Daoy (cell line): ENCODE data around the gene SLC35B4. TPM values are rescaled to one million over a fixed set of nuclear protein-coding genes. Genes with fewer than 3 reads are reported as not detected.
"Not testable (repeated sequence)": the region's sequence is repeated elsewhere in the genome, so short reads cannot be mapped to it uniquely, and the experiment has no call there.

Experiments used
- DNase-seq: peaks from one replicate; pipeline ENCODE4 v3.0.0-alpha.2; 2015; ENCODE audit warnings: low read depth
- total RNA-seq: library from RNA; depleted of rRNA; stranded (reverse); fragments of >200 nt; shearing (Covaris generic); gene quantifications from 2 replicates; pipeline ENCODE4 v1.2.3, GENCODE V29; 2014

SLC35B4 gene
- total RNA-seq, 1 experiment from 2014 or later, result 22.9 TPM

DNA sequence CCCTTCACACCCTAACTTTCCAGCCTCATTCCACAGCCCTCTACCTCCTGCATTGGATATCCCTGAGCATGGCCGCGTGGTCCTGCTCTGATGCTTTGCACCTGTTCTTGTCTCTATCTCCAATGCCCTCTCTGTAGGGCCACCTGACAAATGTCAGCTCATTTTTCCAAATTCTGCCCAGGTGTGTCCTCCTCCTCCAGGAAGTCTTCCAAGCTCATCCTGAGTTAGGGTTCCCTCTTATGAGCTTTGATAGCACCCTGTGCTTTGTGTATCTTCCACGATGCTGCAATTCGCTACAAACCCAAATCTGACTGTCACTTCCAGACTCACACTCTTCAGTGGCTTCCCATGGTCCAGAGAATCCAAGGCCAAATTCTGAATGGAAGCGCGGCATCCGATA is 14.7 kb upstream of the SLC35B4 start:
- DNase-seq, result no peak

DNA sequence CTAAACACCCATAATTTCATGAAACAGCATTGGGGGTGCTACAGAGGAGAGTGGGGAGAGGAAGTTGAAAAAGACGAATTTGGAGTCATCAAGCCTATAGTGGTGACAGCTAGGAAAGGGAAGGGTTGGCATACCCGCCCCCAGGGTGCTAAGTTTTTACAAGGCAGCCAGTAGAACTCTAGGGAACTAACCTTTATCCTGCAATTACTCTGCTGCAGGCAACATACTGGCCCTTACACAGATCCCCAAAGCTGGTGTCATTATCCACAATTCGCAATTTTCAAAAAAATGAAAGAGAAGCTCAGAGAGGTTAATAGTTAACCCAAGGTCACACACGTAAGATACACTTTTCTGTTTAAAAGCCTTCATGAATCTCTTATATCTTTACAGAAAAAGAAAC is 14.2 kb upstream of the SLC35B4 start:
- DNase-seq, result no peak

DNA sequence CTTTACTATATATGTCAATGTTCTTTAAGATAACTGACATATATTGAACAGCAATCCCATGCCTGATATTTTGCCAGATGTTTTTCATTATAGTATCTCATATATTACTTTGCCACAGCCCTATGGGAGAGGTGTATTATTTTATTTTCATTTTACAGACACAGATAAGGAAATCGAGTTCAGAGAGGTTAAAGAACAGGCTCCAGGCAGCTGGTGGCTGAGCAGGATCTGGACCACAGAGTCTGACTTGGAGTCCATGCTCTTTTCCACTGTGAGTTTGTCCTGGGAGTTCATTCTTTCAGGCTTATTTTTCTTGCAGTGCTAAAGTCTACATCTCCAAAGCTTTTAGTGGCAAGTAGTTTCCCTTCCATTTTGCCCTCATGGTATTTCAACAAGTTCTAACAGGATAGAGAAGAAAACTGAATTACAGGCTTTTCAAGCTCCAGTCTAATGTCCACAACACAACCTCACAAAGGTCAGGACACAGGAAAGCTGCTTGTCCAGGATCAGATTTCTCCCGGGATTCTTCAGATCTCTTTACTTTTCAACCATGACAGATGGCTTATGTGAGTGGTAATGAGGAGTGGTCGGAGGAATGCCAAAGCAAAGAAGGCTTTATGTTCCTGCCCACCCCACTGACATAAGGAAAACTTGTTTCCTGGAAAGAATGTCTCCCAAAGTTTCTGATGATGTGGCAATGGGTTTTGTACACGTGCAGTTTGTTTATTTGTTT is 13.1 kb upstream of the SLC35B4 start:
- no peak for DNase-seq

DNA sequence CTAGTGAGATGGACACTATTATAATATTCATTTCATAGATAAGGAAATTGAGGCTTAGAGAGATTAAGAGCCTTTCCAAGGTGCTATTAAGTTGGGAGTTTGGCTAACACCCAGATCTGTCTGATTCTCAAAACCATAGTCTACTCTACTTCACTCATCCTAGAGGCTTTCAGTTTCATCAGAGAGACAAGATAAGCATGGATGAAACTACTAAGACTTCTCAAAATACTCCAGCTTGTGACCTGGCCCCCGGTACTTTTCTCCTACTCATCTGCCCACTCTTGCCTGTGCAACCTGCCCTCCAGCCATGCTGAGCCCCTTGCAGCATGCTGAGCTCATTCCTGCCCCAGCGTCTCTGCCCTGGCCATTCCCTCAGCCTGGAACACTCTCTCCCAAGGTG is 12.2 kb upstream of the SLC35B4 start:
- no peak for DNase-seq

DNA sequence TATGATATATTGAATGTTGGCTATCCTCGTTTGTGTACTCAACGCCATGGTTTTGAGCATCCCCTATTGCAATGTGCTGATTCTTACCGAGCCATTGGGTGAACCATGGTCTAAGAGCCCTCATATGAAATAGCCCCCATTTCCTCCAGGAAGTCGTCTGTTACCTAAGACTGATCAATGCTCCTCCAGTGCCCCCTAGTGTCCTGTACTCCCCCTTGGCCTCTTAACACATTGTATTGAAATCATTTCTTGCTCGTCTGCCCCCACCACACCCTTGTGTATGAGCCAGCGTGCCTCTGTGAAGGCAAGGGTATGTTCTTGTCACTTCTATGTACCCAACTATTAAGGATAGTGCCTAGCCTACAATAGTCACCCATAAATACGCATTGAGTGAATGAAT is 11.2 kb upstream of the SLC35B4 start:
- DNase-seq, result peak; percentile 80

DNA sequence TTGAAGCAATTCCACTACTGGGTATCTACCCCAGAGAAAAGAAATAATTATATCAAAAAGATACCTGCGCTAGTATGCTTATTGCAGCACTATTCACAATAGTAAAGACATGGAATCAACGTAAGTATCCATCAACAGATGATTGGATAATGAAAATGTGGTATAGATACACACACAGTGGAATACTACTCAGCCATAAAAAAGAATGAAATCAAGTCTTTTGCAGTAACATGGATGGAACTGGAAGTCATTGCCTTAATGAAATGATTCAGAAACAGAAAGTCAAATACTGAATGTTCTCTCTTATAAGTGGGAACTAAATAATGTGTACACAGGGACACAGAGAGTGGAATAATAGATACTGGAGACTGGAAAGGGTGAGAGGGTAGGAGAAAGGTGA is 7.4 kb upstream of the SLC35B4 start:
- DNase-seq, result no peak

DNA sequence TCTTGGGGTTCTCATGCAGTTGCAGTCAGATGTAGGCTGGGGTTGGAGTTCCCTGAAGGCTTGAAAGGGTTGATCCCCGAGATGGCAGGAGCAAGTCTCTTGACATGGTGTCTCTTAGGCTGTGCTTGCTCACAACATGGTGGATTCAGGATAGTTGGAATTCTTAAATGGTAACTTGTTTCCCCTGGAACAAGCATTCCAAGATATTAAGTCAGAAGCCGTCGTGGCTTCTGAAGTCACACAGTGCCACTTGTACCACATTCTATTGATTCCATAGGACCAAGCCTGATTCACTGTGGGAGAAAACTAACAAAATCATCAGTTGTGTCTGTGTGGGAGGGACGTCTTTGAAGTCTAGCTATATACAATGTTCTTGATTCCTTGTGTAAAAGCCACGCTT is 3.5 kb upstream of the SLC35B4 start:
- no peak for DNase-seq

DNA sequence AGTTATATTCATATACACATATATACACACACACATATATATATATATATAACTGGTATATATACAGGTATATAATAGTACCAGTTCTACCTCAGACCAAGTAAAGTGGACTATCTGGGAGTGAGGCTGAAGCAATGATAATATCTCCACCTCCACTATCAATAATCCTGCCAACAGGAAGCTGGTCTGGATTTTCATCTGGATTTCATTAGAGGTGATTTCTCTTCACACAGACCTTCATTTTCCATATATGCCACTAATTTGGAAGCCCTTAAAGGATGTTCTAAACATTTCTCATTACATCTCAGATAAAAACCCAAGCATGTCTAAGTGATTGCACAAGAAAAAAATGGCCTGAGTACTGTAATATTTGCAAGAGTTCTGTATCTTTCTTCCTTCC is 1.7 kb upstream of the SLC35B4 start:
- no peak for DNase-seq

DNA sequence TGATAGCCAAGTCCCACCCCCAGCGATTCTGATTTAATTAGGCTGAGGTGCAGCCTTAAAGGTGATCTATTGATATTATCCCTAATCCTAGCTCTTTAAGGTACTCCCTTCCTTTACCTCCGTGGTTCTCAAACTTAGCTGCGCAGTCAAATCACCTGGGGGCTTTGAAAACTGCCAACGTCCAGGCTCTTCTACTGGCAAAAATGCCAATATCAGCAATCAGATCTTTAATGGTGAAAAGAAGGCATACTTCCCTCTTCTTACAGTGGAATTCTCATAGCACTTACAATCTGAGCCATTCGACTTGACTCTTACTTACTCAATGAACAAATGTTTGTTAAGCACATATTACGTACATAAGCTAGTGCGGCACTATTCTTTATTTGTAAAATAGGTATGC is 704 bp upstream of the SLC35B4 start:
- DNase-seq, result no peak

DNA sequence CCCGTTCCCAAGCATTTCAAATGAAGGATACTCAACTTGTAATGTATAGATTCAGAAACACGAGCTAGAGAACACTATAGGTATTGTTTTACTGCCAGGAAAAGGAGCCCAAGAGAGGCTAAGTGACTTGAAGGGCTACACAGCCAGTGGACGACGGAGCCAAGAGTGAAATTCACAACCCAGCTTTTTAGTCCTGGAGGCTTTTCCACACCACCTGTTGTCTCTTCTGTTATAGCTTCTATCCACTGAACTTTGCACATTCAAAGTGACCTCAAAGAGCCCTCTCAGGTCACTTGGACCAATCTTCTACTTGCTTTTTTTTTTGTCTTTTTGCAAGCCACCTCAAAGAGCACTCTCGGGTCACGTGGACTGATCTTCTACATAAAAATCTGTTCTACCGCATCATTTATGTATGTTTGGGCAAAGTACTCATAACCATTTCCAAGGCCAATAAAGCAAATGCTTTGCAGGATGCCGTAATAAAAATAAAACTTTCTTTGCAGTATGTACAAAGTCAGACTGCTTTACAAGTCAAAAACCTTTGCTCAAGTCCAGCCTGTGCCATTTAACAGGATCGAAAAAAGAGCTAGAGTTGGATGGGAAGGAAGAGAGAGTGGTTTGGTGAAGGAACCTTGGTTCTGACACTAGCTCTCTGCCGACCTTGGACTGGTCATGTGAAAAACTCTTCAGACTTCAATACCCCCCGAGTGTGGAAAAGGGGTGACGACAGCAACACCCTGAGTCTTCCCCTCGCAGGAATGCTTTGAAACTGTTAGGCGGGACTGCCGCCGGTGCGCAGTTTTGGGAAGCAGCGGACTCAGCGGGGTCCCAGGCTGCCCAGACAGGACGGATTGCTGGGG is 821 bp downstream of the SLC35B4 start:
- DNase-seq, result no peak

DNA sequence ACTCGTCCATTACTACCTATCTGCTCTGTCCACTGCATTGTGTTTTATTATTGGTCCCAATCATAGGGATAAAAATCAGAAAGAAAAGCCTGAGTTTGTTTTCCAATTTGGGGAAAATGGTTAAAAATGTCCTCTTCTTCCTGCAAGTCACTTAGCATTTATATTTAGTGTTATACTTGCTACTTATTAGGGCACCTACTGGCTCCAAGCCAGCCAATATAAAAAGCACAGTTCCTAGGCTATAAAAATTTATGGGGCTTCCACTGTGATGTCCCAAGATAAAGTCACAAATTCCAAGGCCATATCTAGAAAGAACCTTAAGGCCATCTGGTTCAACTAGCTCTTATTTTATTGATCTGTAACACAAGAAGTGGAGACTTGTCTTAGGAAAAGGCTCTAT is 3.2 kb downstream of the SLC35B4 start:
- DNase-seq, result no peak

DNA sequence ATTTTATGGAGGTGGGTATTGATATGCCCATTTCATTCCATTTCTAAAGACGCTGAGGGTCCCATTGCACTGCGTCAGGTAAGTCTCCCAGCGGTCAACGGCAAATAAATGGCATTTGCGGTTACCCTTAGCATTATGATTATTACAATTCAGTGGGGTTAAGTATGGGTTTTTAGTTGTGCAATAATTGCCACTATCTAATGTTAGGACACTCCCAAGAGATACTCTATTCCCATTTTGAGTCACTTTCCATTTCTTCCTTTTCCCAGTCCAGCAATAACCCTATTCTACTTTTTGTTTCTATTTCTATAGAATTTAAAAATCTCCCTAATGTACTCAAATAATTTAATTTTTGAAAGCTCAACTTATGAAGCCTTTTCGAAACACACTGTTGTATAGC is 4.0 kb downstream of the SLC35B4 start:
- DNase-seq, result no peak

DNA sequence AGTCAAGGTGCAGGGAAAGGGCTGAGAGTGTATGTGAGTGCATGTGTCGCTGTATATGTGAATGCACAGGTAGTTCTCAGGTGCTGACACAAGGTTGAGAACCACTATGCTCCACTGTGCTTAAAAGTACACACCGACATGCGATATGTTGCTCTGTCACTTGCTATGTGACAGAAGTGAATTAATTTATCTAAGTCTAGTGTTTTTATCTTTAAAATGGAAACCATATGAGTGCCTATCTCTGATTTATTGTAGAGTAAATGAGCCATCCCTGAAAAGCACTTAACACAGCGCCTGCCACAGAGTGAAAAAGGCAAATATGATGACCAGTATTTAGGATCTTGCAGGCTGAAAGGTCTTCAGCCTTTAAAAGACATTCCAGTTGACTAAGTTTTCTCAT is 4.9 kb downstream of the SLC35B4 start:
- DNase-seq, result no peak

DNA sequence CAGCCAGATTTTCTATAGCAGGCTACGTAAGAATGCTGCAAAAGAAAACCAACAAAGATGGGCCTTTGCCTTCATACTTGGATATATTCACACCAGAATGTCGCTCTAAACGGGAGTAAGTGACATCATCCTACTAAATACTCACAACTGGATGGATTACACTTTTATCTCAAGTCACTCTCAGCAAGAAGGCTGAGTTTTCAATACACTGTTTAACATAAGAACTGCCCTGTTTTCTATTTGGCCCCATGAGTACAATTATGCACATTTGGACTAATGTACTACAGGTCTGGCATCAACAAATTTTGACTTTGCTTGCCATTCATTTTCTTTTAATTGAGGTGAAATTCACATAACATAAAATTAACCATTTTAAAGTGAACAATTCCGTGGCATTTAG is 8.2 kb downstream of the SLC35B4 start:
- no peak for DNase-seq

DNA sequence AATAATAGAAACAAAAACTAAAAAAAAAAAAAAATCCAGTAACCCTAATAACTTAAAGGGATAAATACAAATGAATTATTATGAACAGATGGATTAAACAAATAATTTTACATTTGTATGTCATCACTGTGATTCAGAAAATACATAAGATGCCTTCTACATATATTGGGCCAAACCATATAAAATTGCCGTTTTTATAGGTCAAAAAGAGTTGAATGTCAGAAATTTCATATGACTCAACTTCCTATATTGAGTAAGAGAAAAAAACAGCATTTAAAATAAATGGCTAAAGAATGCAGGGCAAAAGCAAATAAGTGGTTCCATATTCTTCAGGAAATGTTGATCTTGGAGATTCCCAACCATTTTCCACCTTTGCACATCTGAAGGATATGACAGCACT is 9.4 kb downstream of the SLC35B4 start:
- no peak for DNase-seq

DNA sequence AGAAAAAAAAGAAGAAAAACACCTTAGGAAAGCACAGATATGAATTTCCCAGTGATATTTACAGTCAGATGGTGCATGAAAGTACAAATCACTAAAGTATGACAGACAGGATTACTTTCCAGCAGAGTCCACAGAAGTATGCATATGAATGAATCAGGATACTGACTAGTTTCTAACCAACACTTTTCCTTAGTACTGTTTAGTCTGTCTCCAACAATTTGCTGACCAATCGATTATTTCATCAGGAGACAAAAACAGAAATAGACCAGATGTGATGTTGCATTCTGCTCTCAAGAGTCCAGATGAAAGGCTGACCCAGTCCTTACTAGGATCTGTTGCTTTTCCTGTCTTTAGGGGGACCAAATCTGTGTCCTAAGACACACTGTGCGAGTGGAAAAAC is 14.6 kb downstream of the SLC35B4 start:
- DNase-seq, result no peak

DNA sequence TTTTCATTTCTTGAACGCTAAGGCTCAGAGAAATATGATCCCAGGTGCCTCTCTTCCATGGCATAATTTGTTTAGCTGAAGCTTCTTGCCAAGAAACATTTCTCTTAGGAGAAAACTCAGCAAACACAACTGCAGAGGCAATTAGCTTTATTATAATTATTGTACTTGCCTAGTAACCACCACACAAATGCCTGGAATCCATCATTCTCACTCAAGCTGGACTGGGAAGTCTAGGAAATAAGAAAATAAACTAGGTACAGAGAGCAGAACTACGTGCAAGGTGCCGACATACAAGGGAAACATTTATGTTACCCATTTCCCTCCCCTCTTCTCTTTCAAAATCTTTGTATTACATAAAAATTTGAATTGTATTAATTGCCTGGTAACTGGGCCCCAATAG is 15.1 kb downstream of the SLC35B4 start:
- no peak for DNase-seq

DNA sequence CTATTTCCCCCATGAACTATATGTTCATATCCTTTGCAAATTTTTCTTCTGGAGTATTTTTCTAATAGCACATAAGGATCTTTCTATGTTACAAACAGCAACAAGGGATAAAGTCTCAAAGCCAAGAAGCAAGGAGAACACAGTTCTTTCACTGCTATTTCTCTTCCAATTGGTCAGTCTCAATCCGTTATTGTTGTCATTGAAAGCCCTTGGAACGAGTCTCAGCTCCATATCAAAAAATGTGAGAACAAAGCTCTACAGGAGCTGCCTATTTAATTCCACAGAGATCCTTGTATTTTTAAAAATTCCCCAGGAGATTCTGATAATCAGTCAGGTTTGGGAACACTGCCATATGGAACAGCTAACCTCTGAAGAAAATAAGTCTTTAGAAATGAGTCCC is 15.7 kb downstream of the SLC35B4 start:
- DNase-seq, result no peak

DNA sequence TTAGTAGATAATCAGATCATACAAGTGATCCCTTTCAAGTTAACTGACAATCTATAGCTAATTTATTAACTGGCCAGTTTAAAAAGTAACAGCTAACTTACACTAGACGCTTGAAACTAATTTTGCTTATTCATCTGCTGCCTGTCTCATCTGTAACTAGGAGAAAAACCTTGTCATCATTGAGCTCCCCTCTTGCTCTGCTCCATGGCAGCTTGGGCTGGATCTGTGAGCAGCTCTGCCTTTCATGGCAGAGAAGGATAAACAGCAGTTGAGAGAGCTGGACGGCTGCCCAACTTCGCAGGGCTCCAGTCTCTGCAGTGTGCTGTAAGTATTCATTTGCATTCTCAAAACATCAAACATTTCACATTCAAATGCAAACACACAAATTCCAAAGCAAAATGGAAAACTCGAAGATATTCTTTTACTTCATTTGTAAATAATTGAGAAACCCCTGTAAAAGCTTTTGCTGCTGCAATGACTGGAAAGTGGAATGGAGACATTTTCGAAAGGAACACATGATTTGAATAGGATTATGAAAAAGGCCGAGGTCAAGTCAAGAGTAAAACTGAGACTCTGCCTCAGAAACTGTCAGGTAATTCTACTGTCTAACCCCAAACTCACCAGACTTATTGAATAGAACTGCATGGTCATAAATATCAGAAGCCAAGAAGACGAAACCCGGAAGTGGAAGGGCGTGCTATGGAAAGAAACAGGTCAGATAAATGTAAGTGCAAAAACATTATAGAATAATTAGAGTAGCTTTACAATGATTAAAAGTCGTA is 17.6 kb downstream of the SLC35B4 start:
- DNase-seq, result no peak

DNA sequence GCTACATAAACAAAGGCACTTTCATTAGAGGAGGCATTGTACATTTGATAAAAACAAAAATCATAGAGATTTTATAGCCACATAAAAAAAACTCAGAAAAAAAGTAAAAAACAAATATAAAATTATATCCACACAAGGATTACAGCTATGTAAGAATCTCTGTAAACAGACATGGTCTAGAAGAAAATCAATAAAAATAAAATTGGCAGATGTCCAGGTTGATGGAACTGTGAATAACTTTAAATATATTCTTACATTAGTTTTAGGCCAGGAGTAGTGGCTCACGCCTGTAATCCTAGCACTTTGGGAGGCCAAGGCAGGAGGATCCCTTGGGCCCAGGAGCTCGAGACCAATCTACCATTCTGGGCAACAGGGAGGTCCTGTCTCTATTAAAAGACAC is 19.2 kb downstream of the SLC35B4 start:
- no peak for DNase-seq

DNA sequence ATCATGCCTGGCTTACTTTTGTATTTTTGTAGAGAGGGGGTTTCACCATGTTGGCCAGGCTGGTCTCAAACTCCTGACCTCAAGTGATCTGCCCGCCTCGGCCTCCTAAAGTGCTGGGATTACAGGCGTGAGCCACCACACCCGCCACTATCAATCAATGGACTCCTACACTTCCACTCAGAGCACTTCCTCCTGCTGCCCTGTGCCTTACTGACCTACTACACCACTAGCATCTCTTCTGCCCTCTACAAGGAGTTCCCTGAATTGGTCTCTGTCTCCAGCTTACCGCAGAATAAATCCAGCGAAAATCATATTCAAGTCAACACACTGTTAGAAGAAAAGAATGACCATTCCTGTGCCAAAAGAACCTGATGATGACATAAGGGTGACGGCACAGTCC is 20.7 kb downstream of the SLC35B4 start:
- DNase-seq, result not testable (repeated sequence)

DNA sequence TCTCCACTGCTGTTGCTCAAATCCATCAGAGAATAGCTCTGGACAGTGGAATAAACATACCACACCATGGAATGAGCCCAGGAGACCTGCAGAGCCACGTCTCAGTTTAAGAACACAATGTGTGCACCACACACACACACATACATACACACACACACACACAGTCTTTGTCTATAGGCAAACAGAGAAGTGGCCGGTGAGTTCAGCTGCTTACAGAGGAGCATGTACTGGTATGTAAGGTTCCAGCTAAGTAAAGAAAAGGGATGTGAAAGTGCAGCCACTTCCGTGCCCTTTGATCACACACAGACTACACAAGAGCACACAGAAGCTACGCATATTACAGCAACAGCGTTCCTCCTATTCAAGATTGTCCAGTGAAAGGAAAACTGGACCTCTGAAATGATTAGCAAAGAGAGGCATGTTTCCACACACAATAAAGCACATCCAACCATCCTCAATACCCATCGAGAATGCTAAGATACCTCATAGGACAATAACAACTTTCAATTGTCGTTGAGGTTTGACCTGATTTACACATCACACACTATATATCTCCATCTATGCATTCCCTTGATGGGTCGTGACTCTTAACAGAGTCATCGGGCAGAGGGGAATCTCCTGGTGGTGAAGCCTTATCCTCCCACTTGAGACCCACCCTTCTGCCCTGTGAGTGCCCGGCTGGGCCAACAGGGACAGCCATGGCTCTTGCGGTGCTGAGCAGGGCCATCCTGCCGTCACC is 23.6 kb downstream of the SLC35B4 start:
- DNase-seq, result no peak
